GM18867 (cell line): Measurements from ENCODE around the gene PAX2.

Experiments
- ATAC-seq: cut with Tn5 transposase; IDR thresholded peaks from one replicate; pipeline ENCODE4 v1.9.1; 2021; ENCODE audit warnings: mild to moderate bottlenecking, moderate library complexity; ENCODE audit not compliant: unreplicated experiment

The PAX2 gene

GRCh38 chr10:100737355-100738054, 7.9 kb upstream of the PAX2 start:
- no peak for ATAC-seq

DNA sequence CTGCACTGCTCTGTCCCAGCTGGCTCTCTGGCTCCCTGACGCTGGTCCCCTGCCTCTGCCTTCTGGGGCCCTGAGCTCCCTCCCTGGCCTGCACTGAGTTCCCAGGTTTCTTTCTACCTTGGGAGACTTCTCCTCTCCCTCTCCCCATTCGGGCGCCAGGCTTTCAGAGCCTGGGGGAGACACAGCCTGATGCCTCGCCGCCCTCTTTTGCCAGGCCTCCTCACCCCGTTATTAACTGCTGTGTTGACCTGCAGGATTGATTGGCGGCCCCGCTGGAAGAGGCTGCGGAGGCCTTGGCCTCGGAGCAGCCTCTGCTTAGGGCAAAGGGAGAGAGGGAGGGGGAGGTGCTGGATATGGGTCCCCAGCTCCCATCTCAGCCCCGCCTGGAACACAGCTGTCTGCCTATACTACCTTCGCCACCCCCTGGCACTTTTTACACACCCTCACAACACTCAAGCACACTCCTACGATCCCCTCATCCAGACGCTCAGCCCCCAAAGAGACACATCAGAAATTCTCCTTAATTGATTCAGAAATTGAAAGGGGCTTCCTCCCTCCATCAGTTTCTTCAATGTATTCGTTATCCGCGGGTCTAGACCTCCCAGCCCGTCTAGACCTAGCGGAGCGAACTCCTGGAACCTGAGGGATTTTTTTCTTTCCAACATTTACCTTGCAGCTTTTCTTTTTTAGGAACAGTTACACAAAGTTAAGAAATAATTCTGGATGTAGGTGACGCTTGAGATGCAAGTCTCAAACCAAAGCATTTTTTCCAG, 7.1 kb upstream of the PAX2 start:
- no peak for ATAC-seq

DNA sequence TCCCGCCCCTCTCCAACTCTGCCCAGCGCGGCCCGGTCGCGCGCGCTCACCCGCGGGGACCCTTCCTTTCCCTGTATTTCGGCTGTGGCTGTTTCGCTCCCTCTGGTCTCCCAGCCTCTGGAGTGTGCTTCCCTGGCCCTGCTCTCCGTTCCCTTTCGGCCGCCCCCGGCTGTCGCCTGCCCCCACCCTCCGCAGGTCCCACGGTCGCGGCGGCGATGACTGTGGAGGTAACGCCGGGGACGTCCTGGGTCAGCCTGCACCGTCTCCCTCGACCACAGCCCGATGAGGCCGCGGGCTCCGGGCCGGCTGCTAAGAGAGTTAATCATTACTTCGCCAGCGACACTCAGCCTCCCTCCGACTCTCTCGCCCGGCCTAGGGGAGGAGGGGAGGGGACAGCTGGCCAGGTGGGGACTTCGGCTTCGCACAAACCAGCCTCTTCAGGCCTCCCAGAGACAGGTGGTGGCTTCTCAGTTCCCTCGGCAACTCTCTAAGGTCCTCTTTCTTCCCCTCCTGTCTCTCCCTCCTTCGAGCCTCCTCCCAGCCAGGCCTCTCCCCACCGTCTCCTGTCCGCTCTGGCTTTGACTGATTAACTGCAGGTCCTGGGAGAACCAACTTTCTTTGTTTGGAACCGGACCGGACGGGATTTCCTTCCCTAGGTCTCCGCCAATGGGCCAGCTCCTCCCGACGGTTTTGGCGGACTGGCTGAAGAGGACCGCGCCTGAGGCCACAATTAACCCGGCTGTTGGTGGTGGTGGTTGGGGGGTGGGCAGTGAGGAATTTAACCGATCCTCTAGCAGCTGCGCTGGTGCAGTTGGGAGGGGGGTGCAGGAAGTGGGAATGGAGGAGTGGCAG, 5.6 kb upstream of the PAX2 start:
- no peak for ATAC-seq

- ATAC-seq, result no peak
Observed at GRCh38 chr10:100740476-100741377, 4.7 kb upstream of the PAX2 start.

GRCh38 chr10:100741378-100742075, 3.9 kb upstream of the PAX2 start:
- ATAC-seq, result no peak

DNA sequence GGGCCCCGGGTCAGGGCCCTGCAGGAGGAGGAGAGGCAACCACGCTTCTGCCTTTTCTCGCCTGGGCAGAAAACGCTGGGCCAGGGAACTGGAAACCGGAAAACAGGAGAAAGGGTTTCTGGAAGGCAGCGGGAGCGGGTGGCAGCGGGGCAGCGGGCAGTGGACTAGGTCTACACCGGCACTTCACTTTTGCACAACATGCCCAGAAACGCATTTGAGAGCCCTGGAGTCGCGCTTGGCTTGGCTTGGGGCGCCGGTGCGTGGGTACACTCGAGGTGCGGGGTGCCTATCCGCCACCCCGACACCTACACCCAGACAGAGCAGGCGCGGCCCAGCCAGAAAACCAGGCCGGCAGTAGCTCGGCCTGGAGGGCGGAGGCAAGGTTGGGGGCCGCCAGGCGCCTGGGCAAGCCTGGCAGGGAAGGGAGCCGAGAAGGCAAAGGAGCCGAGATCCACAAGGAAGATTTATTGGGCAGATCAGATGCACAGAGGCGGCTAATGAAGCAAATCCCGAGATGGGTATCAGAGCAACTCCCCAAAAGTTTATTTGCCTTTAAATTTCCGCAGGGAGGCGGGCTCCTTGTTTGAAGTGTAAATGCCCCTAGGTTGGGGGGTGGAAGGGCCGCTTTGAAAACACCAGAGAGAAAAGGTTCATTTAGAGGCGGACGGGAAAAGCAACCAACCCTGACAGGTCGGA, 3.2 kb upstream of the PAX2 start:
- no peak for ATAC-seq

DNA sequence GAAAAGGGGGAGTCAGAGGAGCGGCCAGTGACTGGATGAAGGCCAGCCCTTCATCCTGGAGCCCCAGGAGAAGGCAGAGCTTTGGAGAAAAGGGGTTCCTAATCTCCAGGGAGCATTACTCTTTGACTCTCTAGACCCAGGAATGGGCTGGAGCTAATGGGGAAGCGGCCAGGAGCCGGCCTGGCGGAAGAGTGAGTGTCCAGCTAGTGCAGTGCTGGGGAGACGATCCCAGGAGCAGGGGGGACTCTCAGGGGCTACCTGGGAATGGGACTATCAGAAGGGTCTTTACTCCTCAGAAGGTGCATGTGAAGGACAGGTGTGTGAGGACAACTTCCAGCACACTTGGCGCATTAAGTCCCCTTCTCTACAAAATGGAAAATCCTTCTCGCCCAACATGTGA, 2.4 kb upstream of the PAX2 start:
- ATAC-seq, result no peak

- no peak for ATAC-seq
Observed at GRCh38 chr10:100743626-100744135, 1.7 kb upstream of the PAX2 start.

- ATAC-seq, result no peak
Observed at GRCh38 chr10:100744136-100744986, 1.0 kb upstream of the PAX2 start.

DNA sequence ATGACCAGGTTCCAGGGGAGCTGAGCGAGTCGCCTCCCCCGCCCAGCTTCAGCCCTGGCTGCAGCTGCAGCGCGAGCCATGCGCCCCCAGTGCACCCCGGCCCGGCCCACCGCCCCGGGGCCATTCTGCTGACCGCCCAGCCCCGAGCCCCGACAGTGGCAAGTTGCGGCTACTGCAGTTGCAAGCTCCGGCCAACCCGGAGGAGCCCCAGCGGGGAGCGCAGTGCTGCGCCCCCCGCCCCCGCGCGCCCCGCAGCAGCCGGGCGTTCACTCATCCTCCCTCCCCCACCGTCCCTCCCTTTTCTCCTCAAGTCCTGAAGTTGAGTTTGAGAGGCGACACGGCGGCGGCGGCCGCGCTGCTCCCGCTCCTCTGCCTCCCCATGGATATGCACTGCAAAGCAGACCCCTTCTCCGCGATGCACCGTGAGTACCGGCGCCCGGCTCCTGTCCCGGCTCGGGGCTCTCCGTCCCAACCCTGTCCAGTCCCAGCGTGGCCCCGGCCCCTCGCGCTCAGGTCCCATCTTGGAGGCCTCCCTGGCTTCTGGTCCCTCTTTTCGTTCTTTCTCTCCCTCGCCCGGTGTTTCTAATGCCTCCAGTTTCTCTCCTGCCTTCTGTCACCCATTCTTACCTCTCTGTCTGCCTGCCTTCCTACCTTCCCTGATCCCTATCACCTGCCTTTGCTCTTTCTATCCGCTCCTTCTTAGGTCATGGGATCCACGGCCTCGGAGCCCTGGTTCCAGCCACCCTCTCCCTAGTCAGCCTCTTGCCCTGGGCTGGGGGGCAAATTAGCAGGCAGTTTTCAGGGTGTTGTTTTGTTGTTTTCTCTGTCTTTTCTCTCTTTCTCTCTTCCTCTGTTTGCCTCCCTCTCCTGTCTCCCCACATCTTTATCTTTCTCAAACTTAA, 751 bp downstream of the PAX2 start:
- no peak for ATAC-seq

- no peak for ATAC-seq
Observed at GRCh38 chr10:100746784-100747455, 1.5 kb downstream of the PAX2 start.

DNA sequence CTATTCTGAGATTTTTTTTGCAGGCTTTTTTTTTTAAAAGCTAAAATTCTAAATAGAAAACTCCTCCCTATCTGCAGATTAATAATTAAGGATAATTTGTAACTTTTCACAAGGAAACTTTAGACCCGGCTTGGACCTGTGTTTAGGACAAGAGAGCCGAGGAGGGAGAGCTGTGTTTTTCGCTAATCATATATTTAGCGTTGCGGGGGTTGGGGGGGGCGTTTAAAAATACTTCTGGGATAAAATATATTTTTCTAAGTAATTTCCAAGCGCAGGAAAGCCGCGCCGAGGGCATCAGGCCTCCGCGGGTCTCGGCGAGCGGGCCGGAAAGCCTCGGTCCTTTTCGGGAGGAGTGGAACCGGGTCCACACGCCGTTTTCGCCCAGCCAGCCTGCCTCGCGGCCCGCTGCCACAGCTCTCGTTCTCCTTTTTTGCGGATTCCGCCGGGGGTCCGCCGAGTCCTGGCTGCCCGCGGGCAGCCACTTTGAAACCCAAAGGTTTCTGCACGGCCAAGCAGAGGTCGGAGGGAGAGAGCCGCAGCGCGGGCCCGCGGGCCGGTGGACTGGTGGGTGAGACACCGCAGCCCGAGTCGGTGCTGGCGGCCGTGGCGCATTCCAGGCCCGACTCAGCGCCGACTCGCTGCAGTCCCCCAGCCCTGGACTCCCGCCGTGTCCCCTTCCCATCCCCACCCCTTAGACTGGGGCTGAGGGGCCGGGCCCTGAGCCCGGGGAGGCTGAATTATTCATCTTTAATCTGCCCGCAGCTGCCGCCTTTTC, 2.3 kb downstream of the PAX2 start:
- no peak for ATAC-seq

DNA sequence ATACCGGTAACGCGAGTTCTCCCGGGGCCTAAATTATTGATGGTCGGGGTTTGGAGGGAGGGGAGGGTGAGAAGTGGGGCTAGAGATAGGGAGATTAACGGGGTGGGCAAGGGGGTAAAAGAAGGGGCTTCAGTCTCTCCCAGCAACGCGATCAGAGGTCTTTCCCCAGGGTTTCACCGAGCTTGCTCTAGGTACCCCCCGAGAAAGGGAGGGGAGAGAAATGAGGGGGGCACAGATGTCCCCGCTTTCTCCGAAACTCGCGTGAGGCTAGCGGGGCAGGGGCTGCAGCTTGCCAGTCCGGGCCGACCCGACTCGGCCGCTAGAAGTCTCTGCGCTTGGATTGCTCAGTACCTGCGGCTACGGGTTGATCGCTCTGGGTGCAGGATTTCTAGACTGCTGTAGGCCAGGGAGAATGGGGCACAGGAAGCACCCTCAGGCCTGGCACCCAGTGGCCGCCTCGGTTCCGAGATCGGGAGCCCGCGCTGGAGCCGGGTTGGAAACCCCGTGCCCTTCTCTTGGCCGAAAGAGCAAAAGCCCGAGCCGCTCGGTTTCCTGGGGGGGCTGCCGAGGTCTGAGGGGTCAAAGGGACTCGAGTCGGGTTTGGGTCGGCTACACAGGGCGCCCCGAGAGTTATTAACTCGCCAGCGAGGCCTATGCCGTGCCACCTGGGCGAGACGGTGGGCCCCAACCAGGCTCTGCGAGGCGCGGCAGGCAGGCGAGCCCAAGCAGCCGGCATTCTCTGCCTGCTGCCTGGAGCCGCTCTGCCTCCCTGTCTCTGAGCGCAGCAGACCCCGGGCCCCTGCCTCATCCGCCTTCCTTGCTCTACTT, 3.1 kb downstream of the PAX2 start:
- ATAC-seq, result no peak

GRCh38 chr10:100749059-100749308, 3.6 kb downstream of the PAX2 start:
- ATAC-seq, result no peak
